Measurements from ENCODE around the gene TAPBP. TPM values are rescaled to one million over a fixed set of nuclear protein-coding genes. Genes with fewer than 3 reads are reported as not detected.

The TAPBP gene
- total and polyA plus RNA-seq, 9 of the 15 experiments (the other 6 are each of a cell fraction or from before 2014, with no cell fraction given), result 5.6 to 74.0 (median 22.3) TPM

- TF ChIP-seq TRIM25 (IDR thresholded peaks at IDR 0.05; ENCODE audit: borderline replicate concordance) (no peak), NFRKB (IDR thresholded peaks at IDR 0.05; ENCODE audit: low read depth) (peak; percentile 69; the same call in 1 of the 2 replicates), SP2 (IDR thresholded peaks at IDR 0.05; ENCODE audit: extremely low read depth, low read depth, low read length, poor library complexity, severe bottlenecking) (no peak), STAT5B (CRISPR knock-in tag; IDR thresholded peaks at IDR 0.05) (no peak), SRF (CRISPR knock-in tag; IDR thresholded peaks at IDR 0.05) (no peak), ESRRA (IDR thresholded peaks at IDR 0.05; ENCODE audit: borderline replicate concordance, low read depth) (no peak; the same call in 1 of the 2 replicates), ZNF57 (CRISPR knock-in tag; IDR thresholded peaks at IDR 0.05) (no peak), HDAC8 (tag; IDR thresholded peaks at IDR 0.05) (no peak), FOXM1 (IDR thresholded peaks at IDR 0.05; ENCODE audit: low read depth) (peak; percentile 85), FOXM1 (CRISPR knock-in tag; IDR thresholded peaks at IDR 0.05; ENCODE audit: low read depth) (0 out of 2 replicates have a peak, but pooled peaks have one; percentile 10), ETS2 (tag; IDR thresholded peaks at IDR 0.05; ENCODE audit: borderline replicate concordance, poor library complexity, severe bottlenecking) (no peak), KDM5B (IDR thresholded peaks at IDR 0.05; ENCODE audit: insufficient replicate concordance, low read depth, low read length) (peak; percentile 68), BCL6 (CRISPR knock-in tag; IDR thresholded peaks at IDR 0.05) (no peak), YY1 (IDR thresholded peaks at IDR 0.05; ENCODE audit: borderline replicate concordance in 1 of 3, control insufficient read depth in 1 of 3, extremely low read depth in 1 of 3, insufficient read depth in 3 of 3, insufficient read length in 1 of 3, insufficient replicate concordance in 2 of 3, low read depth in 1 of 3, low read length in 2 of 3) (peak in 1 of 3 experiments; percentile 70), NFIC (IDR thresholded peaks at IDR 0.05) (no peak), POU5F1 (IDR thresholded peaks at IDR 0.05; ENCODE audit: borderline replicate concordance, low read depth, low read length, partially characterized antibody) (no peak), ZNF174 (CRISPR knock-in tag; IDR thresholded peaks at IDR 0.05) (no peak), HBP1 (CRISPR knock-in tag; IDR thresholded peaks at IDR 0.05) (no peak), ILK (tag; IDR thresholded peaks at IDR 0.05; ENCODE audit: borderline replicate concordance, low read depth) (no peak)
- TF ChIP-seq, protein P1, sequence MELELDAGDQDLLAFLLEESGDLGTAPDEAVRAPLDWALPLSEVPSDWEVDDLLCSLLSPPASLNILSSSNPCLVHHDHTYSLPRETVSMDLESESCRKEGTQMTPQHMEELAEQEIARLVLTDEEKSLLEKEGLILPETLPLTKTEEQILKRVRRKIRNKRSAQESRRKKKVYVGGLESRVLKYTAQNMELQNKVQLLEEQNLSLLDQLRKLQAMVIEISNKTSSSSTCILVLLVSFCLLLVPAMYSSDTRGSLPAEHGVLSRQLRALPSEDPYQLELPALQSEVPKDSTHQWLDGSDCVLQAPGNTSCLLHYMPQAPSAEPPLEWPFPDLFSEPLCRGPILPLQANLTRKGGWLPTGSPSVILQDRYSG (tag; conservative IDR thresholded peaks at IDR 0.05; ENCODE audit: low read depth), result no peak
- TF ChIP-seq, protein P2, sequence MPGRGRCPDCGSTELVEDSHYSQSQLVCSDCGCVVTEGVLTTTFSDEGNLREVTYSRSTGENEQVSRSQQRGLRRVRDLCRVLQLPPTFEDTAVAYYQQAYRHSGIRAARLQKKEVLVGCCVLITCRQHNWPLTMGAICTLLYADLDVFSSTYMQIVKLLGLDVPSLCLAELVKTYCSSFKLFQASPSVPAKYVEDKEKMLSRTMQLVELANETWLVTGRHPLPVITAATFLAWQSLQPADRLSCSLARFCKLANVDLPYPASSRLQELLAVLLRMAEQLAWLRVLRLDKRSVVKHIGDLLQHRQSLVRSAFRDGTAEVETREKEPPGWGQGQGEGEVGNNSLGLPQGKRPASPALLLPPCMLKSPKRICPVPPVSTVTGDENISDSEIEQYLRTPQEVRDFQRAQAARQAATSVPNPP (IDR thresholded peaks at IDR 0.05; ENCODE audit: borderline replicate concordance, insufficient read depth, insufficient read length), result no peak
Measured at GRCh38 chr6:33313709-33314514, at the start of gene TAPBP (continued).

All from K562 (cell line).